GM21390 (cell line): ENCODE measurements around the gene SNAI1.

Source experiments
- ATAC-seq: cut with Tn5 transposase; IDR thresholded peaks from one replicate; pipeline ENCODE4 v1.9.1; 2021; ENCODE audit not compliant: unreplicated experiment

Gene SNAI1

GRCh38 chr20:50032955-50033666 is 50.3 kb downstream of the SNAI1 start:
- no peak for ATAC-seq

- no peak for ATAC-seq
Observed at GRCh38 chr20:50034567-50035180, 51.9 kb downstream of the SNAI1 start.

GRCh38 chr20:50036703-50037102 is 53.9 kb downstream of the SNAI1 start:
- ATAC-seq = no peak

GRCh38 chr20:50037123-50037522 is 54.3 kb downstream of the SNAI1 start:
- no peak for ATAC-seq

GRCh38 chr20:50037575-50037974 is 54.8 kb downstream of the SNAI1 start:
- ATAC-seq = no peak

- ATAC-seq = no peak
Observed at GRCh38 chr20:50038169-50038568, 55.4 kb downstream of the SNAI1 start.
